ENCODE measurements around the gene ALMS1.
"Not testable (repeated sequence)": the region's sequence is repeated elsewhere in the genome, so short reads cannot be mapped to it uniquely, and the experiment has no call there.

Gene ALMS1

DNA sequence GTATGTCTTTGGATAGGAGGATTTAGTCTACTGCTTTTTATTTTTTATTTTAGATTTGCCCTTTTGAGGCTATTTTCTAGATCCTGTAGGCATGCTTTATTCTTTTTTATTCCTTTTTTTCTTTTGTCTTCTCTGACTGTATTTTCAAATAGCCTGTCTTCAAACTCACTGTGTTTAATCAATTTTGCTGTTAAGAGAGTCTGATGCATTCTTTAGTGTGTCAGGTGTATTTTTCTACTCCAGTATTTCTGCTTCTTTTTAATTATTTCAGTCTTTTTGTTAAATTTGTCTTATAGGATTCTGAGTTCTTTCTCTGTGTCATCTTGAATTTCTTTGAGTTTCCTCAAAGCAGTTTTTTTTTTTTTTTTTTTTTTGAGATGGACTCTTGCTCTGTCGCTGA lies 143.1 kb downstream of the ALMS1 start:
- Histone ChIP-seq H3K27me3 (no peaks in the 10 kb centered on the region), H3K27ac (no peak overlapping the region), H3K4me1 (ENCODE audit: control insufficient read depth in 1 of 2, insufficient read depth in 1 of 2, low read depth in 1 of 2, low read length in 1 of 2) (no peaks in the 10 kb centered on the region), H3K9me3 (no peaks in the 10 kb centered on the region), H3K4me3 (ENCODE audit: low read depth in 1 of 2, low read length in 1 of 2) (no peak overlapping the region), H3K36me3 (no peaks in the 10 kb centered on the region)
- TF ChIP-seq, protein P1, sequence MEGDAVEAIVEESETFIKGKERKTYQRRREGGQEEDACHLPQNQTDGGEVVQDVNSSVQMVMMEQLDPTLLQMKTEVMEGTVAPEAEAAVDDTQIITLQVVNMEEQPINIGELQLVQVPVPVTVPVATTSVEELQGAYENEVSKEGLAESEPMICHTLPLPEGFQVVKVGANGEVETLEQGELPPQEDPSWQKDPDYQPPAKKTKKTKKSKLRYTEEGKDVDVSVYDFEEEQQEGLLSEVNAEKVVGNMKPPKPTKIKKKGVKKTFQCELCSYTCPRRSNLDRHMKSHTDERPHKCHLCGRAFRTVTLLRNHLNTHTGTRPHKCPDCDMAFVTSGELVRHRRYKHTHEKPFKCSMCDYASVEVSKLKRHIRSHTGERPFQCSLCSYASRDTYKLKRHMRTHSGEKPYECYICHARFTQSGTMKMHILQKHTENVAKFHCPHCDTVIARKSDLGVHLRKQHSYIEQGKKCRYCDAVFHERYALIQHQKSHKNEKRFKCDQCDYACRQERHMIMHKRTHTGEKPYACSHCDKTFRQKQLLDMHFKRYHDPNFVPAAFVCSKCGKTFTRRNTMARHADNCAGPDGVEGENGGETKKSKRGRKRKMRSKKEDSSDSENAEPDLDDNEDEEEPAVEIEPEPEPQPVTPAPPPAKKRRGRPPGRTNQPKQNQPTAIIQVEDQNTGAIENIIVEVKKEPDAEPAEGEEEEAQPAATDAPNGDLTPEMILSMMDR (IDR thresholded peaks at IDR 0.05): no peak

GRCh38 chr2:73530773-73531172 lies 145.1 kb downstream of the ALMS1 start:
- not testable (repeated sequence) for H3K4me3 ChIP-seq (ENCODE audit: low read depth in 1 of 2, low read length in 1 of 2); H3K9me3 ChIP-seq; H3K36me3 ChIP-seq; H3K27ac ChIP-seq; H3K4me1 ChIP-seq (ENCODE audit: control insufficient read depth in 1 of 2, insufficient read depth in 1 of 2, low read depth in 1 of 2, low read length in 1 of 2); H3K27me3 ChIP-seq

DNA sequence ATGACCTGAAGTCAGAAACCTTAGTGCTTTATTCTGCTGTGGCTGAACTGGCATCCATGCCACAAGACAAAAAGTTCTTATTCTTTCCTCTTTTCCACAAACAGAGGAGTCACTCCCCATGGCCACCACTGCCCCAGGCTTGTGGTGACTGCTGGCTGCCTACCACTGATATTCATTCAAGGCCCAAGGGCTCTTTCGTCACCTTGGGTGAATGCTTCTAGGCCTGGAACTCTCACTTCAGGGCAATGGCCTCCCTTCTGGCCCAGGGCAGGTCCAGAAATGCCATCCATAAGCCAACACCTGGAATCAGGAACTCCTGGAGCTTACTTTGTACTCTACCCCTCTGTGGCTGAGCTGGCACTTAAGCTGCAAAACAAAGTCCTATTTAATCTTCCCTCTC lies 146.7 kb downstream of the ALMS1 start:
- H3K27me3 ChIP-seq: no peaks in the 10 kb centered on the region
- no peak overlapping the region for H3K4me3 ChIP-seq (ENCODE audit: low read depth in 1 of 2, low read length in 1 of 2)
- no peak overlapping the region for H3K27ac ChIP-seq
- H3K36me3 ChIP-seq: no peaks in the 10 kb centered on the region
- H3K9me3 ChIP-seq: no peaks in the 10 kb centered on the region
- TF ChIP-seq, protein P1 (IDR thresholded peaks at IDR 0.05): no peak
- no peaks in the 10 kb centered on the region for H3K4me1 ChIP-seq (ENCODE audit: control insufficient read depth in 1 of 2, insufficient read depth in 1 of 2, low read depth in 1 of 2, low read length in 1 of 2)

- Histone ChIP-seq H3K27ac (no peak overlapping the region), H3K9me3 (no peaks in the 10 kb centered on the region), H3K36me3 (no peaks in the 10 kb centered on the region), H3K4me3 (ENCODE audit: low read depth in 1 of 2, low read length in 1 of 2) (no peak overlapping the region), H3K27me3 (no peaks in the 10 kb centered on the region), H3K4me1 (ENCODE audit: control insufficient read depth in 1 of 2, insufficient read depth in 1 of 2, low read depth in 1 of 2, low read length in 1 of 2) (no peaks in the 10 kb centered on the region)
- TF ChIP-seq, protein P1 (IDR thresholded peaks at IDR 0.05): no peak
These were observed 150.7 kb downstream of the ALMS1 start for GRCh38 chr2:73536133-73536840.

DNA sequence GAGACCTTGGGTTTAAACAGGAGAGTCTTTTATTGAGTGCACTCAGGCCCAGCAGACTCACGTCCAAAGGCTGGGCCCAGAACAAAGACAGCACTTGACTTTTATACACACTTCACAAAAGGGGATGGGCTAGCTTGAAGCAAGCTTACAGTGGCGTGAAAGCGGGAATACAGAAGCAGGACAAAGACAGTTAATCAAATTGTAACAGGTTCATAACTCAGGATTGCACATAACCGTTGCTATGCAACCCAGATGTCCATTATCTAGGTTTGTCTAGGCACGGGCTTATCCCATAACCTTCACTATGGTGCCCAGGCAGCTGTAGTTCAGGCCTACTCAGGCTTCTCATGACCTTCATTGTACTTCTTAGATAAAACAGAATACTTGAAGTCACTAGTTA lies 175.2 kb downstream of the ALMS1 start:
- not testable (repeated sequence) for H3K27me3 ChIP-seq; H3K4me3 ChIP-seq (ENCODE audit: low read depth in 1 of 2, low read length in 1 of 2); H3K9me3 ChIP-seq; H3K36me3 ChIP-seq; H3K27ac ChIP-seq; H3K4me1 ChIP-seq (ENCODE audit: control insufficient read depth in 1 of 2, insufficient read depth in 1 of 2, low read depth in 1 of 2, low read length in 1 of 2)

DNA sequence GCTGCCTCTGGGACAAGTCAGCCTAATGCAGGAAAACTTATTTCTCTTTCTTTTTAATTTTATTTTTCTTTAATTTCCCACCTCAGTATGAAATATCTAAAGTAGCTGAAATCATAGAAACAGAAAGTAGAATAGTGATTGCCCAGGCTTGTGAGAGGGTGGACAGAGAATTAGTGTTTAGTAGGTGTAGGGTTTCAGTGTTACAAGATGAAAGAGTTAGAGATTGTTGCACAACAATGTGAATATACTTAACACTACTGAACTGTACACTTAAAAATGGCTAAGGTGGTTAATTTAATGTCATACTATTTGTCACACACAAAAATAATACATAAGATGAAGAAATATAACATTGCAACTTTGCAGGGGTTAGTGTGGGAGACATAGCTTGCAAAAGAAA lies 175.8 kb downstream of the ALMS1 start:
- no peaks in the 10 kb centered on the region for H3K36me3 ChIP-seq
- H3K4me3 ChIP-seq (ENCODE audit: low read depth in 1 of 2, low read length in 1 of 2): no peak overlapping the region
- no peaks in the 10 kb centered on the region for H3K9me3 ChIP-seq
- TF ChIP-seq, protein P1 (IDR thresholded peaks at IDR 0.05): no peak
- no peaks in the 10 kb centered on the region for H3K4me1 ChIP-seq (ENCODE audit: control insufficient read depth in 1 of 2, insufficient read depth in 1 of 2, low read depth in 1 of 2, low read length in 1 of 2)
- H3K27ac ChIP-seq: no peak overlapping the region
- no peaks in the 10 kb centered on the region for H3K27me3 ChIP-seq
